Frontal cortex (tissue), 4 donors: ENCODE measurements around the gene FAM227B. TPM values are rescaled to one million over a fixed set of nuclear protein-coding genes. Genes with fewer than 3 reads are reported as not detected.
A peak's percentile ranks its signal among the peaks of the same experiment; 100 is the strongest.

Experiments used
- DNase-seq, 2 donors: peaks; one replicate each; pipeline ENCODE4 v3.0.0; 2012; ENCODE audit warnings: low spot score in 2 of 2
- FAIRE-seq: peaks from 2 replicates; lab custom pipeline; 2012; peaks lifted over from hg19 to GRCh38; lab: Jason Lieb, UNC
- total RNA-seq: library from RNA; depleted of rRNA; stranded (reverse); fragments of >200 nt; gene quantifications from one replicate; pipeline ENCODE4 v1.2.3, GENCODE V29; 2014
- donor health status: control.
- donor health status: control.
- donor health status: control.

The FAM227B gene
- total RNA-seq, 1 donor from 2014 or later = 5.3 TPM

DNA sequence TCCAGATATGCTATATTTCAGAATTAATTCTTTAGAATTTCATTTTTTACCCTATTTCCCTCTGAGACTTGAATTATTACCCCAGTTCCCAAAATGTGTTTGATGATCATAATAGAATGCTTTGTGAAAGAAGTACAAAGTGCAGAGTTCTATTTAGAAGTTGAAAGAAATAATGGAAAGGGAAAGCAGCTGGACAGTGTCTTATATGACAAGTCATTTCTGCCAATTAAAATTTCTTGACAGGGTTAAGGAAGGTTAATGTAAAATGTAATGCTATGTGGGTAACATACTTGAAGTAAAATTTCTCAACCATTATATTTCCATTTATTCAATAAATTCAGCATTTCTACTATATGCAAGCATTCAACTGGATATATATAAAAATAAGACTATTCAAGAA is 164.5 kb downstream of the FAM227B start:
- no peak for FAIRE-seq
- DNase-seq = no peak

DNA sequence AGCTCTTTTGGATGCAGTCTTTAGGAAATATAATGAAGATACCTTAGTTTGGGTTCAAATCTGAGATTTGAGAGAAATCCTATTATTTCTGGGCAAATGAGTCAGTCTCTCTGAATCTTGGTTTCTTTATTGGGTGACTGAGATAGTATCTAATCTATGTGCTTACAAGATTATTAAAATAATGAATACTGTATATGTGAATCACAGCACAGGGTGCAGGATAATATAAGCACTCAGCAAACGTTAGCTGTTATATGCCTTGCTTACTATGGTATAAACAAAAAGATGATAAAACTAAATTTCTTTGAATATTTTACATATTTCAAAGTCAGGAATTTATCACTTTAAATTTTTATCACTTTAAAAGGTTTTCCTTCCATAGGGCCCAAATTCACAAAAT is 168.0 kb downstream of the FAM227B start:
- DNase-seq (no peak), FAIRE-seq (no peak)

DNA sequence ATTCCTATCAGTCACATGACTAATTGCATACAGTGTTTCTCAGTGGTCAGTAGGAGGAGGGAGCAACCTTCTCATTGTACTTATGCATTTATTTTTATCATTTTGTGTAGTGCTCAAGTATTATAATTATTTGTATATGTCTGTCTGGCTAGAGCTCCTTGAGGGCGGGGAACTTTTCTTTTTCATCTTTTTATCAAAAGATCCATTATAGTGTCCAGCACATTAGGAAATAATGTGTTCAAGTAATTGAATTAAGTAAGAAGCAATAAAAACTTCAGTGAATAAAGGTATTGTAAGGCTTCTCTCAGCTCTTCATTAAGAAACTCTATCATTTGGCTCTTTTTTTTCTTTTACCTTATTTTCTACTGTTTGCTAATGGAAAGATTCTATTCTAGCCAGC is 178.8 kb downstream of the FAM227B start:
- no peak for FAIRE-seq
- DNase-seq = no peak

DNA sequence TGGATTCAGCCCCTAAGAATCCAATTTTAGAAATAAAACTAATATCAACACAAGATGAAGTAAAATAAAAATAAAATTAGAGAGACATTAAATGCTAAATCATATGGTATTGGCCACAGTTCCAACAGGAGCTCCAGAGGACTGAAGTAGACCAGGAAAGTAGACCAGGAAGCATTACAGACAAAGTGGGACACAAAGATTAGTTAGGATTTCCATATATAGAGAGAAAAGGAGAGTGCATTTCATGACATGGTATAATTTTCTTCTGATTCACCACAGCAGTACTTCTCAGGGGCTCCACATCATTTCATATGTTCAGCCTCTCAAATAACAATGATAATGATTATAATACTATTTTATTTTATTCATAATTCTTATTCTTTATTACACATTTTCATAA is 179.3 kb downstream of the FAM227B start:
- FAIRE-seq = no peak
- no peak for DNase-seq

DNA sequence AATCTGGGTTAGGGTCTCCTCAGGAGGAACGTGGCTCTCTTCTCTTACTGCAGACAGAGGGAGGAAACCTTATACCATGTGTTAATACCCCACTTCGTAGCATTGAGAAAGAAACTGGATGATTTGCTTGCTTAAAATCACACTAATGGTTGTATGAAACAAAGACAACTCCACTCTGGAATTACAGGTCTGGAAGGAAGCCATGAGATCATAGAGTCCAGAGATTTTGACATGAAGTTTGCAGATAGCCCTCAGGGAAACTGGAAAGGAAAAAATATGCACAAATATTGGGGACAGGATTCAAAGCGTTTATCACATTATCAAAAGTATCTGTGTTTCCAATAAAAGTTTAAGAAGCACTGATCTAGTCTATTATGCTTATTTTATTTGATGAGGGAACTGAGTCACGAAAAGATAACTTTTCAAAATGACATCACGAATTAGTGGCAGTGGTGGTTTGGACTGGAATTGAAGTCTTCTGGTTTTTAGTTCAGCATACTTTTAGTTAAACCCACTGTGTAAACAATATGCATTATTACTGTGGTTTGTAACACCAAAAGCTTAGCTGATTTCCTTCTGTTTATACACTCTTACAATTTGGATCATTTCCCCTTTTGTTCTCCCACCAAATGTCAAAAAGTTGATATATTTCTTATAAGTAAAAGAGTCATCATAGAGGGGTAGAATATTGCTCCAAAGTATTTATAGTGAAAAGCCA is 180.8 kb downstream of the FAM227B start:
- no peak for DNase-seq
- no peak for FAIRE-seq

DNA sequence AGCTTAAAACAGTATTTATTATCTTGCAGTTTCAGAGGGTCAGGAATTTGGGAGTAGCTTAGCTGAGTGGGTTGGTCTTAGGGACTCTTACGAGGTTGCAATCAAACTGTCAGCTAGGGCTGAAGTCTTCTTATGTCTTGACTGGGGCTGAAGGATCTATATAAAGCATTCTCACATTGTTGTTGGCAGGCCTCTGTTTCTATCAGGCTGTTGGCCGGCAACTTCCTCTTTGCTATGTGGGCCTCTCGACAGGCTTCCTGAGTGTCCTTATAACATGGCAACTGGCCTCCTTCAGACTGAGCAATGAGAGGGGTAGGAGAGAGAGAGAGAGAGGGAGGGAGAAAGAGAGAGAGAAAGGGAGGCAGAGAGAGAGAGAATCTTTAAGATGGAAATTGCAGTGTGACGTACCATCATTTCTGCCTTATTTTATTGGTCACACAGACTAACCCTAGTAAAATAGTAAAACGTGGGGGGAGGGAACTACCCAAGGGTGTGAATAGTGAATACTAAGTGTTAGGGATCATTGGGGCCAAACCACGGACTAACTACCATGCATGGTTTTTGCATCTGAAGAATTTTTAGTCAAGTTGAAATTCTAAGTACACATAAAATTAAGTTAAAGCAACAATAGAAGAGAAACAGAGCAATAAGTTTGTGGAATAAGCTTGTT is 181.5 kb downstream of the FAM227B start:
- no peak for DNase-seq
- FAIRE-seq = no peak

DNA sequence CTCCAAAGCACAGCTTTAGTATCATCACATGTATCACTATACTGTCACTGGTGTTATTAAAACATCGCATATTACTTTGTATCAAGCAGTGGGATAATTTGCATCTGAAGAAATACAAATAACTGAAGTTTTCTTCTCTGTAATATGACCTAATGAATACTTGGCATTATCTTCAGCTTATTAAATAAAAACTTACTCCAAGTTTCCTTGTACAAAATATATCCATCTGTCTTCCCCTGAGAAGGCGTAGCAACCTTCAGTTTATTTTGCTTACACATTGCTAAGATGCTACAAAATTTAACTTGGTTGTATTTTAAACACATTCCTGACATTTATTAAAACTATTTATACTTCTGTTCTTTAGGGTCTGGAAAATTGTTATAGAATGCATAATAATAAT is 183.9 kb downstream of the FAM227B start:
- FAIRE-seq (no peak), DNase-seq (no peak)

DNA sequence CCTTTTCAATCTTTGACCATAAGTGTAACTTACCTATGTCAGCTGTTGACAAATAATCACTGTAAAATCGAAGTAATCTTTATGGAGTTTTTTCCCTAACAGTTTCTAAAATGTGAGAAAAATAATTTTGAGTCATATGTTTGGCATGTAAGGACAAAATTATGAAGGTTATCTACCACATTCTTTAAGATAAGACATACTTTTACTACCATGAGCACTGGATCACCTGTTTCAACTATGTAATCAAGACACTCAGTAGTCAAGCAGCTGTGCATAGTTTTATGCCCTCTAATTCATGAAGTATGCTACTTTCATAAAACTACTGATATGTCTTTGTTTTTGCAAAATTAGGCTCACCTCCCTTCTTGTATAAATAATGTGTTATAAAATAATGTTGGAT is 185.4 kb downstream of the FAM227B start:
- DNase-seq (no peak), FAIRE-seq (no peak)

DNA sequence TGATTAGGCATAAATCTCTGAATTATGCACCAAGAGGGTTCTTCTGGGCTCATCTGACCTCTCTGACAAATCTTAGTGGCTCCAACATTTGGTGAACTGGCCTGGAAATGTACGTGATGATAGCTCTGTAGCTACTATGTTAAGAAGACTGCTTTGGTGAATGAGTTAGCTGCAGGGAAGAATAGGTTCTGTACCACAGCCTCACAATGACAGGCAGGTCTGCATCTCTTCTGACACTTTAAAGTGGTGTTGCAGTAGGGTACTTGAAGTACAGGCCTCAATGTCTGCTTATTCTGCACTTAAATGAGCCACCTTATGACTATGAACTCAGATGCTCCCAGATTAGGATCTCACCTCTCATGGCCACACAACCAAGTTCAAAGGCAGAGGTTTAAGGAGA is 190.6 kb downstream of the FAM227B start:
- FAIRE-seq = no peak
- no peak for DNase-seq

DNA sequence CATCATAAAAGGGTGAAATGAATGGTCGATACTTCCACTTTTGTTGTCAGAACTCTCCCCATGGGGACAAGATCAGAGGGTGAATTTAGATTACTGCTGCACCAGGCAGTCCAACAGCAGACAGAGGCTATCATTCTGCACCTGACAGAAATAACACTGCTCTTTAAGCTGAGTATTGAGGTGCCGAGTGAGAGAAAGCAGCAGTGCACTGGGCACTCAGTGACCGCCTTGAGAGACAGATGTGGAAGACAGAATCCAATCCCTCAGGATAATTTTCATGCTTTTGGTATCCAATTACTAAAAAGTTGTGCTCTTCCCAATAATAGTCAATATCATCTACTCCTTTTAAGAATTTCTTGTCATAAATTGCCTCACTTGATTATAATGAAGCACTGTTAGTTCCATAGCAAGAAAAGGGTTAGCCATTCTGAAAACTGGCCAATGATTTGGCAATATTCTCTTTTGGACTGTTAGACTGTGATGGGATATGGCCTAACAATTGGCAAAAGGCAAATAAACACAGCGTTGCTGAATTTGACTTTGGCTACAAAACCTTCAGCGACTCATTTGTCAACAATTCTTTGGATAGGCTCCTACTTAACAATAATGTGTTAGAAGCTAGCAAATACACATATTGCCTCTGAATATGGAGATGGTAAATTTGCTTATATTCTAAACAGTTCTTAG is 192.1 kb downstream of the FAM227B start:
- DNase-seq (no peak), FAIRE-seq (no peak)

DNA sequence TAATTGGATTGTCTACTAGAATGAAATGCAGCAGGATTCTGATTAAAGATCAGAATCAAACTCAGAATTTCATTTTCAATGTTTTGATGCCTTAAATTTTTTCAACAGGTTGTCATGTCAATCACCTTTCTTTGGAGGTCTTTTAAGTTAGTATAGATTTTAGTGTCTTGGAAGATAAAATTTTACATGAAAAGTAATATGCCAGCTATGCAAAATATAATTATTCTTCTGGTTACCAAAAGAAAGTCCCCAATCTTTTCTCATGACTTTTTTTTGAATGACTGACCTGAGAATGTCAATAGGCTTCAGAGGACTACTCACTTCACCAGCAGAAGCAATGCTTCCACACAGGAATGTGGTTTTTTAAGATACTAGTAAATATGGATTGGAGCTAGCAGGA is 193.2 kb downstream of the FAM227B start:
- FAIRE-seq (no peak), DNase-seq (no peak)

DNA sequence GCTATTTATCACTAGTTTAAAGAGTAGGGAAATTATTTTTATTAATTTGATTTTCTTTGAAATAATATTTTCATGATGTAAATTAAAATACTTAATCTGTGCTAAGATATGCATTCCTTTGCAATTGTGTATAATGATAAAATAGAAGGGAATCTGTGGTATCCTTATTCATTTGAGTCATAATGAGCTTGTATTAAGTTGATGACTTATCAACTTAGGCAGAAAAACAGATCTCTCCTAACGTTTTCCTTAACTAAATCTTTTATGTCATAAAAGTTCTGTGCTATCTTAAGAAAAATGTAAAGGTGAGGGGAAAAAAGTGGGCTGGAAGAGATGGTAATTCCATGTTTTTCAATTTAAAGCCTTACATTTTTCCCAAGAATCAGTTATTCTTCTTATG is 195.7 kb downstream of the FAM227B start:
- no peak for DNase-seq
- peak; percentile 6 for FAIRE-seq

DNA sequence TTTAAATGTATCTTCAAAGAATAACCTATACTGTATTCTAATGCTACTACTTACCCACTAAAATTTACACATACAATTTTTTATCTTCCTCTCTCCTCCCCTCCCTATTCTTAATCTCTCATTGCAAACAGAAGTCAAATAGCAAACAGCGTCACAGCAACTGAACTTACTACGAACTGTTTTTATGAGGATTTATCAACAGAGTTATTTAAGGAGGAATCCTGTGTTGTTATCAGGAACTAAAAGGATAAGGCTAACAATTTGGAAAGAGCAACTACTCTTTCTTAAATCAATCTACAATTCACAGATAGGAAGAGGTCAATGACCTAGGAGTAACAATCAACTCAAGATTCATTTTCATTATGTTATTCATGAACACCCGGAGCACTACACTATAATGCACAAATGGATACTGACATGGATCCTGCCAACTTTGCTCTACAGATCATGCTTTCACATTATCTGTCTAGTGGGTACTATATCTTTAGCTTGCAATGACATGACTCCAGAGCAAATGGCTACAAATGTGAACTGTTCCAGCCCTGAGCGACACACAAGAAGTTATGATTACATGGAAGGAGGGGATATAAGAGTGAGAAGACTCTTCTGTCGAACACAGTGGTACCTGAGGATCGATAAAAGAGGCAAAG is 196.6 kb downstream of the FAM227B start:
- DNase-seq (no peak), FAIRE-seq (no peak)

DNA sequence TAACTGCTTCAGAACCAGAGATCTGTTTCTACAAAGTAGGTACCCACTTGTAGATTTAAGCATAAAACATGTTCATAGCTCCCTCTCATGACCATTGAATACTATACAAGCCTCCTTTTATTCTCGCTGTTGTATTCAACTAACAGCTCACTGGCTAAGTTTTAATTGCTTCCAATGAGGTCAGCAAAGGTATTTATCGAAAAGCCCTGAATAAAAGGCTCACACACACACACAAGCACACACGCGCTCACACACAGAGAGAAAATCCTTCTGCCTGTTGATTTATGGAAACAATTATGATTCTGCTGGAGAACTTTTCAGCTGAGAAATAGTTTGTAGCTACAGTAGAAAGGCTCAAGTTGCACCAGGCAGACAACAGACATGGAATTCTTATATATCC is 197.6 kb downstream of the FAM227B start, which contains the start of gene FGF7:
Gene FGF7, plus strand, starts transcription at position 222 of the 400 bp plus-strand sequence. CDS start 1,056 bp downstream, outside the sequence.
- no peak for FAIRE-seq
- DNase-seq = no peak

DNA sequence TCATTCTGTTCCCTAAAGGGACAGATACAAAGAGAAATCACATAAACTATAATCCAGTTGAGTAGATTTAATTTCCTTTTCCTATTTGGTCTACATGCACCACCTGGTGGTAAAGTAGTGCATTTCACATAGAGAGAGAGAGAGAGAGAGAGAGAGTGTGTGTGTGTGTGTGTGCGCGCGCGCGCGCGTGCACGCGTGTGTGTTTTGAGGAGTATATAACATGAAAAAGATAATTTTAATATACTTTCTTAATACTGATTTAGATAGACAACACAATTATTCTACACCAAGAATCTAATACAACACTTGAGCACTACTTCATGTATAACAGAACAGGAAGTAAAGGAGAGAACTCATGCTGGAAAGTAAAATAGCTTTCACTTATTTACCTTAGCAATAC is 198.6 kb downstream of the FAM227B start:
- no peak for FAIRE-seq

DNA sequence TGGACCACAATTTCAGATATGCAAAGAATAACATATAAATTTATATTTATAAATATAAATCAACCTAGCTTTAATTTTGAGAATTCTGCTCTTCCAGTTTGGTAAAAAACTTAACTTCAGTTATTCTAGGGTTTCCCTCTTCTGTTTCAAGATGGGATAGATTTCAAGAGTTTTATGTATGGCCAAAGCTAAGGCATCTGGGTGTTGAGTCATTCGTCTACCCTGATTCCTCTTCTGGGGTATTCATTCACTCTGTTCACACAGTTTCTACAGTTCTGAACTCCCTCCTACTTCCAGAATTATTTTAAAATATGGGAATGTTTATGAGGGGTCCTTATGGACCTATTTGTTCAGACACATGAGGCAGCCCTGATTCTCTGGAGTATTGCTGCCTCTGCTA is 201.8 kb downstream of the FAM227B start:
- DNase-seq (no peak), FAIRE-seq (no peak)

More for the DNA sequence above, 198.6 kb downstream of the FAM227B start:
- DNase-seq = no peak

DNA sequence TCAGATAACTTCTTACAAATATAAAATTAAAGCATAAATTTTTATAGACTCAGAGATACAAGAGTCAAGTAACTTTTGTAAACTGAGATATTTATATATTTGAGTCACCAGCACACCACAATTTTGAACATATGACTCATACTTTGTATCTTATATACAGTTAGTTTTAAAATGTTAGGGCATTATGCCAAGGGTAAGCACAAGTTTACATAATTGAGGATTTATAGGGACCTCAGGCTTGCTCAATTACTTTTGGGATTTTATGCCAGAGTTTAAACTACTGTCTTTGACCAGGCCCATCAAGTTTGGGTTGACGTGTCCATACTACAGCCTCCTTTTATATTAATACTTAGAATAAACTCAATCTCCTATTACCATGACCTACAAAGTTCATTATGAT is 205.0 kb downstream of the FAM227B start:
- DNase-seq (no peak), FAIRE-seq (no peak)

DNA sequence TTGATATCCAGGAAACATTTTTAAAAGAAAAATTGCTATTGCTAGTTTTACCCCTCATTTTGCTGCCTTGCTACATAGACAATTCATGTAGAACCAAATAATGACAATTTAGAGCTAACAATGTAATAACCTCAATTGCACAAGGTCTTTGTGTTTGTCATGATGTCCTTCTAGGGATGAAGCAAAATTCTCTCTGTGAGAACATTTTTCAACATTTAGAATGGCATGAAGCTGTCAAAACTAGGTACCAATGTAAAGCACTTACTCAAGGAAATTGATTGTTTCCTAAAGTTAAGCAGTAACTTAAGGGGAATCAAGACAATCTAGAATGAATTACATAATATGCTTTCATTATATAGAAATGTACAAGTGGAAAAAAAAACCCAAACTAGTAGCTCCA is 205.5 kb downstream of the FAM227B start:
- no peak for DNase-seq
- no peak for FAIRE-seq

DNA sequence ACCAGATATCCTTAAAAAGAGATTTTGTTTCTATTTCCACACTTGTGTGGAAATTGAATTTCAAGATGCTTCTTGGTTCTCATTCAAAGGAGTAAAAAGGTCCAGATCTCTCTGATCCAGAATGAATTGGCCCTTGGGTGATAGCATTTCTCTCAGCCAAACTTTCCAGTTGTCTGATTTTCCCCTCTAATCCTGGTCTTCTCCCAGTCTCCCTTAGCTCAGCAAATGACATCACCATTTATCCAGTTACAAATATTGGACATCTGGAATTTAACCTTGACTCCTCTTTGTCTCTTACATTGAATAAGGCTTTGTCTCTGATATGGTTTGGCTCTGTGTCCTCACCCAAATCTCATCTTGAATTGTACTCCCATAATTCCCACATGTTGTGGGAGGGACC is 207.8 kb downstream of the FAM227B start:
- DNase-seq = no peak
- no peak for FAIRE-seq

DNA sequence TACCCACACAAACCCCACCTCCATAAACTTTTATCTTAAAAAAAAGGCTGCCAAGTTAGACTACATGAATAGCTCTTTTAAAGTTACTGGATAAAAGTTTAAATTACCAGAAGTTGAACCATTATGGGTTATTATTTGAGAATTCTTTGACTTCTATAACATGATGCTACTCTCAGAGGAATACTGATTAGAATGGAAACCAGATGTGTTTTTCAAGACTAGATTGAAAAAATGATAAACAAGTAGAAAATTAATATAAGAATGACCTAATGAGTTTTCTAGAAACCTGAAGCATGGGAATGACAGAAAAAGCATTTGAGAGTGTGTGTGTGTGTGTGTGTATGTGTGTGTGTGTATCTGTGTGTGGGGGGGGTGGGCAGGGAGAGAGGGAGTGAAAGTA is 210.0 kb downstream of the FAM227B start:
- DNase-seq = no peak
- no peak for FAIRE-seq
